ENCODE results near the gene CNTNAP4.

The CNTNAP4 gene

GRCh38 chr16:76459111-76459510 is 181.9 kb downstream of the CNTNAP4 start:
- no peak for DNase-seq
- in situ Hi-C loops (cut with HindIII; ENCODE audit: low pct_ligation_motif_present, low pct_unique_long_range_greater_than_20kb, low sequenced_read_pairs): no loop called here

GRCh38 chr16:76461836-76462235 is 184.6 kb downstream of the CNTNAP4 start:
- DNase-seq: no peak
- in situ Hi-C loops (cut with HindIII; ENCODE audit: low pct_ligation_motif_present, low pct_unique_long_range_greater_than_20kb, low sequenced_read_pairs): no loop called here

DNA sequence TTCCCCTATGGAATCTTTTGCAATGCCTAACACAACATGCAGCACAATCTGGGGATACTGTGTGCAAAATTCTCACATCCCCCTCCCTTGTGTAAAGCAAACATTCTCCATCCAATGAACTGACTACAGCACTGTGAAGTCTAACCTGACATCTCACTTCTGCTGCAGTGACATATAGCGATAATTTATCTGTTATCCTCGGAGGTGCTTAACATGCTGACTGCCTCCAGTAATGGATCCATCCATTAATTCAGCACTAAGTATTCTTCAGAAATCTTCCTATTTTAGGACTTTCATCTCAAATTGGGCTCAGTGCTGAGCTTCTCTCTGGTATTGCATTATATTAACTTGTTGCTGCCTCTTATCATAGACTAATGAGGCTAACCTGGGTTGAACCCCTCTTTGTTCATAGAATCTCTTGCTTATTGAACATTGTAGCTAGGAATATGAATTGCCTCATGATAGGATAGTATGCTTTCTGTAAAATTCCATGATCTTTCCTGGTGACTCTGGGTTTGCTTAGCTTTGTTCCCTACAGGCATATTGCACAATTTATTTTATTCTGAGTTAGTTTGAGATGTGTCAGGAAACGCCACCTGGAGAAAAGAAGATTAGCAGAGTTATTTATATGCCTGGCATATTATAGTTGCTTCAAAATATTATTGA is 187.9 kb downstream of the CNTNAP4 start:
- in situ Hi-C loops (cut with HindIII; ENCODE audit: low pct_ligation_motif_present, low pct_unique_long_range_greater_than_20kb, low sequenced_read_pairs): no loop called here
- no peak for DNase-seq

- in situ Hi-C loops (cut with HindIII; ENCODE audit: low pct_ligation_motif_present, low pct_unique_long_range_greater_than_20kb, low sequenced_read_pairs): no loop called here
- no peak for DNase-seq
Observed at GRCh38 chr16:76466871-76467270, 189.7 kb downstream of the CNTNAP4 start.

- in situ Hi-C loops (cut with HindIII; ENCODE audit: low pct_ligation_motif_present, low pct_unique_long_range_greater_than_20kb, low sequenced_read_pairs): no loop called here
- no peak for DNase-seq
Observed at GRCh38 chr16:76474048-76474447, 196.8 kb downstream of the CNTNAP4 start.

GRCh38 chr16:76478105-76478504 is 200.9 kb downstream of the CNTNAP4 start:
- no peak for DNase-seq
- in situ Hi-C loops (cut with HindIII; ENCODE audit: low pct_ligation_motif_present, low pct_unique_long_range_greater_than_20kb, low sequenced_read_pairs): no loop called here

GRCh38 chr16:76483307-76483909 is 206.2 kb downstream of the CNTNAP4 start:
- DNase-seq: no peak
- in situ Hi-C loops (cut with HindIII; ENCODE audit: low pct_ligation_motif_present, low pct_unique_long_range_greater_than_20kb, low sequenced_read_pairs): no loop called here

GRCh38 chr16:76484020-76484419 is 206.8 kb downstream of the CNTNAP4 start:
- no peak for DNase-seq
- in situ Hi-C loops (cut with HindIII; ENCODE audit: low pct_ligation_motif_present, low pct_unique_long_range_greater_than_20kb, low sequenced_read_pairs): no loop called here

- DNase-seq: no peak
- in situ Hi-C loops (cut with HindIII; ENCODE audit: low pct_ligation_motif_present, low pct_unique_long_range_greater_than_20kb, low sequenced_read_pairs): no loop called here
Observed at GRCh38 chr16:76486740-76487139, 209.5 kb downstream of the CNTNAP4 start.

GRCh38 chr16:76487411-76488064 is 210.3 kb downstream of the CNTNAP4 start:
- in situ Hi-C loops (cut with HindIII; ENCODE audit: low pct_ligation_motif_present, low pct_unique_long_range_greater_than_20kb, low sequenced_read_pairs): no loop called here
- no peak for DNase-seq

GRCh38 chr16:76488065-76488417 is 210.8 kb downstream of the CNTNAP4 start:
- in situ Hi-C loops (cut with HindIII; ENCODE audit: low pct_ligation_motif_present, low pct_unique_long_range_greater_than_20kb, low sequenced_read_pairs): no loop called here
- DNase-seq: no peak

GRCh38 chr16:76490036-76490639 is 212.9 kb downstream of the CNTNAP4 start:
- DNase-seq: no peak
- in situ Hi-C loops (cut with HindIII; ENCODE audit: low pct_ligation_motif_present, low pct_unique_long_range_greater_than_20kb, low sequenced_read_pairs): no loop called here

DNA sequence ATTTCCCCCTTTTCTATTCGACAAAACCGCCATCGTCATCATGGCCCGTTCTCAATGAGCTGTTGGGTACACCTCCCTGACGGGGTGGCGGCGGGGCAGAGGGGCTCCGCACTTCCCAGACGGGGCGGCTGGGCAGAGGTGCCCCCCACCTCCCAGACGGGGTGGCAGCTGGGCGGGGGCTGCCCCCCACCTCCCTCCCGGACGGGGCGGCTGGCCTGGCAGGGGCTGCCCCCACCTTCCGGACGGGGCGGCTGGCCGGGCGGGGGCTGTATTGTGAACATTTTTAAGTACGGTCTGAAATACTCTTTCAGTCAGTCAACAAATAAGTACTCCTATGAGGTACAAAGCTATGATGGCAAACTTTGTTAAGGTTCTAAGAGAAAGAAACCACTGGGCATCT is 222.8 kb downstream of the CNTNAP4 start:
- no peak for DNase-seq
- in situ Hi-C loops (cut with HindIII; ENCODE audit: low pct_ligation_motif_present, low pct_unique_long_range_greater_than_20kb, low sequenced_read_pairs): no loop called here

DNA sequence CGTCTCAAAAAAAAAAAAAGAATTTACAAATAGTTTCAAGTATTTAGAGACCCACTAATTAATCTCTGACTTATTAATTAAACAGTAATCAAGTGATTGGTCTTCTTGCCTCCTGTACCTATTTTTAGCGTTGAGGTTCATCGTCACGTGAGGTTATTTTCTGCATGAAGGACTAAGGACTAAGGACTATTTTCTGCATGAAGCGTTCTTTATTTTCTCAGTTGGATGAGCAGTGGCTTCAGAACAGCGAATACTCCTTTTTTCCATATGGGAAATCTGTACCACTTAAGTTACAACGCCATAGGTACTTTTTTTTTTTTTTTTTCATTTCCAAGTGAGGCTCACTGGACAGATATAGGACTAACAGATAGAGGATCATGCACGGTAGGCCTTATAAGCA is 224.9 kb downstream of the CNTNAP4 start:
- no peak for DNase-seq
- in situ Hi-C loops (cut with HindIII; ENCODE audit: low pct_ligation_motif_present, low pct_unique_long_range_greater_than_20kb, low sequenced_read_pairs): no loop called here

- in situ Hi-C loops (cut with HindIII; ENCODE audit: low pct_ligation_motif_present, low pct_unique_long_range_greater_than_20kb, low sequenced_read_pairs): no loop called here
- no peak for DNase-seq
Observed at GRCh38 chr16:76502555-76502954, 225.4 kb downstream of the CNTNAP4 start.

DNA sequence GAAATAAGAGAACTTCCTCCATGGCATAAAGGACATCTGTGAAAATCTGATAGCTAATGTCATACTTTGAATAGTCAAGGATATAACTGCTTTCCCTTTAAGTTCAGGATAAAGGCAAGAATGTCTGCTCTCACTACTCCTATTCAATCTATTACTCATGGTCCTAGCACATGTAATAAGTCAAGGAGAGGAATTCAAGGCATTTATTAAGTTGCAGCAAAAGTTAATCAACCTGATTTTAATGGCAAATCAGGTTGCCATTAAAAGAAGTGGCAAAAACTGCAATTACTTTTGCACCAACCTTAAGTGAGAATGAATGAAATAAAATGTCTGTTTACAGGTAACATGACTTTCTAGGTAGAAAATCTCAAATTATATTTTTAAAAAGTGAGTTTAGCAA is 225.9 kb downstream of the CNTNAP4 start:
- DNase-seq: no peak
- in situ Hi-C loops (cut with HindIII; ENCODE audit: low pct_ligation_motif_present, low pct_unique_long_range_greater_than_20kb, low sequenced_read_pairs): no loop called here

- DNase-seq: no peak
- in situ Hi-C loops (cut with HindIII; ENCODE audit: low pct_ligation_motif_present, low pct_unique_long_range_greater_than_20kb, low sequenced_read_pairs): no loop called here
Observed at GRCh38 chr16:76511203-76511602, 234.0 kb downstream of the CNTNAP4 start.

DNA sequence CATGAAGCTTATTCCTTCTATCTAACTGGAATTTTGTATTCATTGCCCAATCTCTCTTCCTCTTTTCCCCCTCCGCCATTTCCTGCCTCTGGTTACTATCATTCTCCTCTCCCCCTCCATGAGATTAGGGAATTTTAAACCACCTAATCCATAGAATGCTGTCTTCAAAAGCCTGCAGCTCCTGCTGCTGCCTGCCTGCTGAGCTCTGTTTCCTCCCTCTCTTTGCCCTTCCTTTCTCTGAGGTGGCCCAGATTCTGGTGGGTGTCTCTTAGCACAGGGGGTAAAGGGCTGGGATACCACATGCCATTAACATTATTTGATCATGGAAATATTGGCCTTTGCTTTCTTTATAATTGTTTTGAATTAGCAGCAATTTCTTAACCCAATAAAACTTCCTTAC is 241.6 kb downstream of the CNTNAP4 start:
- no peak for DNase-seq
- in situ Hi-C loops (cut with HindIII; ENCODE audit: low pct_ligation_motif_present, low pct_unique_long_range_greater_than_20kb, low sequenced_read_pairs): no loop called here

DNA sequence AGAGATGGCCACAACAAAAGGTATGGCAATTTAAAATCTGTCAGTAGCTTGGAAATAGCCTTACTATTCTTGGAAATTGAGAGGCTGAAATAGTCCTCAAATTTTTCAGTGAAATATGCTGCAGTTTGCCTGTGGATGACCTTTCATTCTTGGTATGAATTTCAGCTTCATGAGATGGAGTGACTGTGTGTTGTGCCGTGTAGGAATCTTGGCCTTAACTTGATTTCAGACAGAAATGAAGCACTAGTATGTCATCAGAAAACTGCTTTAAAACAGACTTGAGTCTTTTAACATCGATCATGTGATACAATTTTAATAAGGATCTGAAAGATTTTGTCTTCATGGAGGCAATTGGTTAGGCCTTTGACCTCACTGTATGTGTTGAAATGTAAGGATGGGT is 247.2 kb downstream of the CNTNAP4 start:
- in situ Hi-C loops (cut with HindIII; ENCODE audit: low pct_ligation_motif_present, low pct_unique_long_range_greater_than_20kb, low sequenced_read_pairs): no loop called here
- DNase-seq: no peak

GRCh38 chr16:76524769-76525168 is 247.6 kb downstream of the CNTNAP4 start:
- DNase-seq: no peak

More at GRCh38 chr16:76524769-76525168, 247.6 kb downstream of the CNTNAP4 start:
- in situ Hi-C loops (cut with HindIII; ENCODE audit: low pct_ligation_motif_present, low pct_unique_long_range_greater_than_20kb, low sequenced_read_pairs): no loop called here
